Stimulated activated CD8-positive, alpha-beta memory T cell treated with anti-CD3 and anti-CD28 coated beads, Interleukin-4, amount 100 ng/mL, for 4 hours (primary cell): ENCODE measurements around the gene CACNA2D3.

ENCODE experiments used
- DNase-seq, 2 donors: peaks; one replicate each; pipeline ENCODE4 v3.0.0-alpha.2; 2020; ENCODE audit warnings: low read depth in 2 of 2, low spot score in 1 of 2

CACNA2D3 gene

GRCh38 chr3:54213907-54214306 lies 91.6 kb downstream of the CACNA2D3 start:
- no peak for DNase-seq

GRCh38 chr3:54214845-54215244 lies 92.5 kb downstream of the CACNA2D3 start:
- no peak for DNase-seq

- DNase-seq = no peak
Observed at GRCh38 chr3:54215521-54215920, 93.2 kb downstream of the CACNA2D3 start.

- no peak for DNase-seq
Observed at GRCh38 chr3:54217828-54218227, 95.5 kb downstream of the CACNA2D3 start.

GRCh38 chr3:54222316-54222715 lies 100.0 kb downstream of the CACNA2D3 start:
- no peak for DNase-seq

- DNase-seq = no peak
Observed at GRCh38 chr3:54223063-54223462, 100.7 kb downstream of the CACNA2D3 start.

- DNase-seq = no peak
Observed at GRCh38 chr3:54225841-54226528, 103.6 kb downstream of the CACNA2D3 start.

- DNase-seq = no peak
Observed at GRCh38 chr3:54228806-54229205, 106.5 kb downstream of the CACNA2D3 start.

GRCh38 chr3:54232618-54233017 lies 110.3 kb downstream of the CACNA2D3 start:
- DNase-seq = no peak

- no peak for DNase-seq
Observed at GRCh38 chr3:54235998-54236397, 113.6 kb downstream of the CACNA2D3 start.

- DNase-seq = no peak
Observed at GRCh38 chr3:54237109-54237508, 114.8 kb downstream of the CACNA2D3 start.

GRCh38 chr3:54237788-54238502 lies 115.6 kb downstream of the CACNA2D3 start:
- no peak for DNase-seq

- DNase-seq = no peak
Observed at GRCh38 chr3:54240309-54240708, 118.0 kb downstream of the CACNA2D3 start.

GRCh38 chr3:54243056-54243931 lies 120.9 kb downstream of the CACNA2D3 start:
- DNase-seq = no peak

- no peak for DNase-seq
Observed at GRCh38 chr3:54243960-54244682, 121.8 kb downstream of the CACNA2D3 start.

- no peak for DNase-seq
Observed at GRCh38 chr3:54251705-54252104, 129.4 kb downstream of the CACNA2D3 start.

- DNase-seq = no peak
Observed at GRCh38 chr3:54257125-54257720, 134.9 kb downstream of the CACNA2D3 start.

GRCh38 chr3:54259636-54260035 lies 137.3 kb downstream of the CACNA2D3 start:
- no peak for DNase-seq

GRCh38 chr3:54261141-54261540 lies 138.8 kb downstream of the CACNA2D3 start:
- DNase-seq = no peak

- no peak for DNase-seq
Observed at GRCh38 chr3:54262541-54262940, 140.2 kb downstream of the CACNA2D3 start.

- DNase-seq = no peak
Observed at GRCh38 chr3:54262946-54263345, 140.6 kb downstream of the CACNA2D3 start.
